Activated CD8-positive, alpha-beta T cell treated with anti-CD3 and anti-CD28 coated beads for 36 hours (primary cell): ENCODE data around the gene FCSK. TPM values are rescaled to one million over a fixed set of nuclear protein-coding genes. Genes with fewer than 3 reads are reported as not detected.
"Not testable (repeated sequence)": the region's sequence is repeated elsewhere in the genome, so short reads cannot be mapped to it uniquely, and the experiment has no call there.

Experiments used
- ATAC-seq: fragments of 200-7000 bp; cut with Tn5 transposase; one replicate; pipeline ENCODE4 v1.10.0; 2021; ENCODE audit warnings: mild to moderate bottlenecking, moderate library complexity
- CTCF ChIA-PET: fragments of 350-600 bp; sonication (Branson Sonifier 250); formaldehyde crosslinking; loops from one replicate; lab custom pipeline; 2021; ENCODE audit warnings: antibody characterized with exemption; lab: Charles Lee
- POLR2A ChIA-PET: fragments of 350-600 bp; sonication (Branson Sonifier 250); formaldehyde crosslinking; loops from one replicate; lab custom pipeline; 2021; ENCODE audit warnings: antibody characterized with exemption; lab: Charles Lee
- DNase-seq: peaks from one replicate; pipeline ENCODE4 v3.0.0-alpha.2; 2020
- H3K27ac Mint-ChIP-seq: one replicate; pipeline ENCODE4 v1.8.0; 2021; ENCODE audit warnings: mild to moderate bottlenecking, mixed read lengths
- H3K27me3 Mint-ChIP-seq: one replicate; pipeline ENCODE4 v1.8.0; 2021; ENCODE audit warnings: mixed read lengths
- H3K36me3 Mint-ChIP-seq: one replicate; pipeline ENCODE4 v1.8.0; 2021; ENCODE audit warnings: low read depth, mixed read lengths
- H3K4me1 Mint-ChIP-seq: one replicate; pipeline ENCODE4 v1.8.0; 2021; ENCODE audit warnings: low read depth, mixed read lengths
- H3K4me3 Mint-ChIP-seq: one replicate; pipeline ENCODE4 v1.8.0; 2021; ENCODE audit warnings: mild to moderate bottlenecking, moderate library complexity, mixed read lengths
- H3K9me3 Mint-ChIP-seq: one replicate; pipeline ENCODE4 v1.8.0; 2021; ENCODE audit warnings: mixed read lengths
- intact Hi-C: fragments of 100-400 bp; cut with micrococcal nuclease; formaldehyde crosslinking; loops from one replicate; pipeline ENCODE4 v1.10.0; 2022
- total RNA-seq, 2 experiments: library from RNA; stranded (reverse); gene quantifications; one replicate each; pipeline ENCODE4 v1.2.3, GENCODE V29; 2021
- TF ChIP-seq, protein P1 (sequence below): fragments of 200-600 bp; IDR thresholded peaks from one replicate; pipeline ENCODE4 v1.8.0; 2022; ENCODE audit warnings: antibody characterized with exemption, mild to moderate bottlenecking

Gene FCSK
- total RNA-seq, 2 experiments from 2014 or later, result 11.0 to 11.1 TPM

DNA sequence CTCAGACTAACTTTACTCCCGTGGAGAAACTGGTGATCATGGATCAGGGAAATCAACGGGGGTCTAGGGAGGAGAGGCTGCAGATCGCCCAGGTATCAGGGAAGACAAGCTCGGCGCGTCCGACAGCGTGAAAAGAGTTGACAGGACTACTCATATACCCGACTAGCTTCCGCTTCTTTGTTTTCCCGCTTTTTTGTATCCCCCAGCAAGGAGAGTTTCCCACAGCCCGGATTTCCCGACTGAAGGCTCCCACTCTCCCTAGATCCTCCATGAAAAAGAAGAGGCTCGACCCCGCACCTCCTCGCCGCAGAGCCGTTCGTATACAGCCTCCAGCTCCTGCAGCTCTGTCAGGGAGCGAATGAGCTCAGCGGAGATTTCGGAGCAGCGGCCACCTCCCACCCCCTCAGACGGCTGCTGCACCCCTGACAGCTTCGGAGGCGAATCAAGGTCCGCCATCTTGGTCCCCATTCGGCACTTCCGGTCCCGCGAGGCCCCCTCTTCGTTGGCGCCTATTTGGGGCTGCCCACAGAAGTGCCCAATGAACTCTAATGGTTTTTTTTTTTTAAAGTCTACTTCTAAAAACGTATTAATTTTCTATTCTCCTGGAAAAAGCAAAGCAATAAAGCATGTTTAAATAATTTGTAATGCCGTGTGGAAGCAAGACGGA, 68.8 kb downstream of the FCSK start, which contains the start of gene COG4:
Gene COG4 (minus strand): TSS at position 479 of the 667 bp plus-strand sequence. CDS start 11 bp downstream, at position 468.
- ChIA-PET CTCF (interaction anchor here (0.9 to 3.5 kb wide), 3 partner anchors 14 to 131 kb away, joined by 3 to 13 read pairs (median 4); no protein-coding TSS in a partner anchor), POLR2A (interaction anchor here (0.6 to 2.3 kb wide), 19 partner anchors 9 to 278 kb away, joined by 3 to 16 read pairs (median 4); partner anchors contain the start of genes DDX19A, EXOSC6 and VAC14)
- Mint-ChIP-seq H3K4me3 (peak within 1 kb of the TSS; percentile 88), H3K27ac (peak within 1 kb of the TSS; percentile 98), H3K4me1 (peaks cover 44% of the 10 kb centered on the region), H3K27me3 (no peaks in the 10 kb centered on the region), H3K9me3 (no peaks in the 10 kb centered on the region), H3K36me3 (peaks cover 42% of the 10 kb centered on the region)
- ATAC-seq (peak; percentile 89), DNase-seq (peak; percentile 96)
- TF ChIP-seq, protein P1, sequence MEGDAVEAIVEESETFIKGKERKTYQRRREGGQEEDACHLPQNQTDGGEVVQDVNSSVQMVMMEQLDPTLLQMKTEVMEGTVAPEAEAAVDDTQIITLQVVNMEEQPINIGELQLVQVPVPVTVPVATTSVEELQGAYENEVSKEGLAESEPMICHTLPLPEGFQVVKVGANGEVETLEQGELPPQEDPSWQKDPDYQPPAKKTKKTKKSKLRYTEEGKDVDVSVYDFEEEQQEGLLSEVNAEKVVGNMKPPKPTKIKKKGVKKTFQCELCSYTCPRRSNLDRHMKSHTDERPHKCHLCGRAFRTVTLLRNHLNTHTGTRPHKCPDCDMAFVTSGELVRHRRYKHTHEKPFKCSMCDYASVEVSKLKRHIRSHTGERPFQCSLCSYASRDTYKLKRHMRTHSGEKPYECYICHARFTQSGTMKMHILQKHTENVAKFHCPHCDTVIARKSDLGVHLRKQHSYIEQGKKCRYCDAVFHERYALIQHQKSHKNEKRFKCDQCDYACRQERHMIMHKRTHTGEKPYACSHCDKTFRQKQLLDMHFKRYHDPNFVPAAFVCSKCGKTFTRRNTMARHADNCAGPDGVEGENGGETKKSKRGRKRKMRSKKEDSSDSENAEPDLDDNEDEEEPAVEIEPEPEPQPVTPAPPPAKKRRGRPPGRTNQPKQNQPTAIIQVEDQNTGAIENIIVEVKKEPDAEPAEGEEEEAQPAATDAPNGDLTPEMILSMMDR, result no peak
- intact Hi-C loops, result loop anchor here (10.0 kb wide), 2 partner anchors 138 to 238 kb away; partner anchors contain the start of gene AARS1

DNA sequence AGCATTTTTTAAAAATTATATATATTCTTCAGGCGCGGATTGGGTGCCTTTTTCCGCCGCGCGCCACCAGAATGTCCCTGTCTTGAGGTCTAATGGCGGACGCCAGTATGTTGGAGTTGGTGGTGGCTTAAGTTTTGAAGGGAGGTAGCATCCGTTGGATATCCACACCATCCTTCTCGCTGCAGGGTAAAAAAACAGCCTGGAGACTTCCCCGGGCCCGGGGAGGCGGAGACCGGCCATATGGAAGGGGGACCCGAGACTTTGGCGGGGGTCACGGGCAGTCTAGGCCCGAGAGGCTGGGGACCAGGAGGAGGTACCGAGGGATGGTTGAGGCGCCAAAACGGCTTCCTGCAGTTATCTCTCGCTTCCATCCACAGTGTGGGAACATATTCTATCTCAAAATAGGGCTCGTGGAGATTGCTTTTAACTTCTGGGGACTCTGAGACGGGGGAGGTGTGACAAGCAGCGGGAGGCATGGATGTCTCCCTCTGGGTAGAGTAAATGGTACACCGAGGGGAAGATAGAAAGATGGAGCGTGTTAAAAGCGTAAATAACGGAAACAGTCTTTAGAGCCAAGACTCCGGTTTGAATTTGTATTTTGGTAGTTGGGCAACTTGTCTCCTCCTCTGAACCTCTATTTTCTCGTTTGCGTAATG, 69.5 kb downstream of the FCSK start, which contains the start of gene SF3B3:
Gene SF3B3 (plus strand): TSS at position 74 of the 656 bp plus-strand sequence. CDS start 2,841 bp downstream, outside the sequence.
- Mint-ChIP-seq H3K4me3 (peak within 1 kb of the TSS; percentile 88), H3K4me1 (peaks cover 50% of the 10 kb centered on the region), H3K9me3 (no peaks in the 10 kb centered on the region), H3K27me3 (no peaks in the 10 kb centered on the region), H3K27ac (peak within 1 kb of the TSS; percentile 98), H3K36me3 (peaks cover 47% of the 10 kb centered on the region)
- TF ChIP-seq, protein P1, result no peak
- intact Hi-C loops, result loop anchor here (10.0 kb wide), 2 partner anchors 139 to 239 kb away; partner anchors contain the start of gene AARS1
- ATAC-seq, result peak; percentile 70
- peak; percentile 81 for DNase-seq
- CTCF ChIA-PET, result interaction anchor here (0.9 to 1.3 kb wide), 3 partner anchors 15 to 270 kb away, joined by 3 to 4 read pairs (median 3); no protein-coding TSS in a partner anchor
- POLR2A ChIA-PET, result interaction anchor here (0.9 to 2.9 kb wide), 13 partner anchors 9 to 272 kb away, joined by 3 to 23 read pairs (median 7); partner anchors contain the start of genes AARS1, DDX19A and EXOSC6

DNA sequence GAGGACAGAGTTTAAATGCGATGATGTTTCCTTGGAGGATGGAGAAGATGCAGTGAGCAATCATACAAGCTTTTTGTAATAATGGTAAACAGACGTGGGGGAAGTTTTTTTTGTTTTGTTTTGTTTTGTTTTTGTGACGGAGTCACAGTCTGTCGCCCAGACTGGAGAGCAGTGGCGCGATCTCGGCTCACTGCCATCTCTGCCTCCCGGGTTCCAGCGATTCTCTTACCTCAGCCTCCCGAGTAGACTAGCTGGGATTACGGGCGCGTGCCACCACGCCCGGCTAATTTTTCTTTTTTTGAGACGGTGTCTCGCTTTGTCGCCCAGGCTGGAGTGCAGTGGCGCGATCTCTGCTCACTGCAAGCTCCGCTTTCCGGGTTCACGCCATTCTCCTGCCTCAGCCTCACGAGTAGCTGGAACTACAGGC, 70.0 kb downstream of the FCSK start:
- not testable (repeated sequence) for H3K9me3 Mint-ChIP-seq, H3K27me3 Mint-ChIP-seq, ATAC-seq
- intact Hi-C loops, result loop anchor here (10.0 kb wide), 2 partner anchors 140 to 240 kb away; partner anchors contain the start of gene AARS1
- peaks cover 55% of the 10 kb centered on the region for H3K4me1 Mint-ChIP-seq
- H3K27ac Mint-ChIP-seq, result peak overlapping the region; percentile 98
- POLR2A ChIA-PET, result interaction anchor here (0.9 to 2.9 kb wide), 9 partner anchors 10 to 235 kb away, joined by 3 to 23 read pairs (median 6); partner anchors contain the start of gene AARS1
- peak overlapping the region; percentile 88 for H3K4me3 Mint-ChIP-seq
- peaks cover 53% of the 10 kb centered on the region for H3K36me3 Mint-ChIP-seq
- DNase-seq, result peak; percentile 25
- CTCF ChIA-PET, result interaction anchor here (0.8 to 1.5 kb wide), 7 partner anchors 16 to 272 kb away, joined by 3 to 4 read pairs (median 3); no protein-coding TSS in a partner anchor

DNA sequence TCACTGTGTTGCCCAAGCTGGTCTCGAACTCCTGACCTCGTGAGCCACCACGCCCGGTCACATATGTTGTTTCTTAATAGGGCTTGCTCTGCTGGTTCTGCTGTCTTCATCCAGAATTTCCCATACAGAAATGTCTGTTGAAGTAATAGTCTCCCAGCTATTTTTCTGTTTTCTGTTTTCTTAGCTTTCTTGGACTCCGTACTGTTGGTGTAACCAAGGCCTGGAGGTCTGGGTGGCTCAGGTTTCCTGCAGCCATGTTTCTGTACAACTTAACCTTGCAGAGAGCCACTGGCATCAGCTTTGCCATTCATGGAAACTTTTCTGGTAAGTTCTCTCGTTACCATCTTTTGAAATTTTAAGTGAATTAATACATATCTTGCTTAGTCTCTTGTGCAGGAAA, 72.0 kb downstream of the FCSK start:
- H3K4me1 Mint-ChIP-seq, result peaks cover 46% of the 10 kb centered on the region
- no peak for ATAC-seq
- CTCF ChIA-PET, result interaction anchor here (0.7 kb wide), 1 partner anchor 77 kb away, joined by 3 read pairs; no protein-coding TSS in a partner anchor

More for the DNA sequence above, 72.0 kb downstream of the FCSK start:
- no peaks in the 10 kb centered on the region for H3K9me3 Mint-ChIP-seq
- DNase-seq, result no peak
- H3K27me3 Mint-ChIP-seq, result no peaks in the 10 kb centered on the region
- H3K4me3 Mint-ChIP-seq, result peak overlapping the region; percentile 88
- H3K36me3 Mint-ChIP-seq, result peaks cover 63% of the 10 kb centered on the region
- POLR2A ChIA-PET, result interaction anchor here (2.9 kb wide), 1 partner anchor 146 kb away, joined by 23 read pairs; no protein-coding TSS in a partner anchor
- TF ChIP-seq, protein P1, result no peak
- H3K27ac Mint-ChIP-seq, result peak overlapping the region; percentile 63
- intact Hi-C loops, result loop anchor here (10.0 kb wide), 2 partner anchors 142 to 242 kb away; partner anchors contain the start of gene AARS1
